SK-N-SH treated with all-trans-retinoic acid at 6 μM for 48 hours (cell line): Measurements from ENCODE around the gene PCNT.

Experiments used
- ARNTL ChIP-seq: fragments of 450-650 bp; formaldehyde crosslinking; IDR thresholded peaks from 2 replicates; pipeline ENCODE4 v1.5.0; 2020; ENCODE audit warnings: low read depth, mild to moderate bottlenecking, moderate library complexity, borderline replicate concordance
- GLIS3 ChIP-seq: fragments of 250-450 bp; sonication (Bioruptor Pico); IDR thresholded peaks from 2 replicates; pipeline ENCODE4 v1.5.0; 2020; ENCODE audit warnings: mild to moderate bottlenecking, moderate library complexity
- ISL1 ChIP-seq: fragments of 250-450 bp; sonication (Bioruptor Pico); IDR thresholded peaks from 2 replicates; pipeline ENCODE4 v2.1.2; 2022; ENCODE audit warnings: mild to moderate bottlenecking, moderate library complexity
- PPARA ChIP-seq: fragments of 250-450 bp; sonication (Bioruptor Pico); IDR thresholded peaks from 2 replicates; pipeline ENCODE4 v1.5.0; 2020; ENCODE audit warnings: mild to moderate bottlenecking, borderline replicate concordance
- SNAI2 ChIP-seq: fragments of 250-450 bp; sonication (Bioruptor Pico); IDR thresholded peaks from 2 replicates; pipeline ENCODE4 v1.5.0; 2020; ENCODE audit warnings: mild to moderate bottlenecking, moderate library complexity
- TCF4 ChIP-seq: fragments of 250-450 bp; sonication (Bioruptor Pico); IDR thresholded peaks from 2 replicates; pipeline ENCODE4 v1.8.0; 2021; ENCODE audit warnings: mild to moderate bottlenecking, moderate library complexity, borderline replicate concordance
- ZC3H10 ChIP-seq: fragments of 250-450 bp; sonication (Bioruptor Pico); IDR thresholded peaks from 2 replicates; pipeline ENCODE4 v1.5.1; 2021; ENCODE audit warnings: mild to moderate bottlenecking, moderate library complexity
- ZFP3 ChIP-seq: fragments of 250-450 bp; sonication (Bioruptor Pico); IDR thresholded peaks from 2 replicates; pipeline ENCODE4 v1.5.0; 2020; ENCODE audit warnings: mild to moderate bottlenecking, moderate library complexity
- ZFP30 ChIP-seq: fragments of 450-650 bp; formaldehyde crosslinking; IDR thresholded peaks from 2 replicates; pipeline ENCODE4 v1.5.0; 2022; ENCODE audit warnings: mild to moderate bottlenecking, moderate library complexity
- ZNF70 ChIP-seq: fragments of 450-650 bp; formaldehyde crosslinking; IDR thresholded peaks from 2 replicates; pipeline ENCODE4 v1.5.0; 2020; ENCODE audit warnings: mild to moderate bottlenecking, moderate library complexity
- TF ChIP-seq, protein P1 (sequence below): fragments of 250-450 bp; sonication (Bioruptor Pico); IDR thresholded peaks from 2 replicates; pipeline ENCODE4 v1.5.0; 2020; ENCODE audit warnings: mild to moderate bottlenecking, moderate library complexity

- peak; percentile 54; the same call in 1 of the 2 replicates for TF ChIP-seq ZFP3 (CRISPR knock-in tag)
- no peak for TF ChIP-seq ZC3H10 (CRISPR knock-in tag)
- TF ChIP-seq ZNF70 (CRISPR knock-in tag) = no peak
- no peak for TF ChIP-seq ARNTL
- no peak; the same call in 1 of the 2 replicates for TF ChIP-seq SNAI2 (CRISPR knock-in tag)
- TF ChIP-seq ZFP30 (CRISPR knock-in tag) = no peak
- no peak for TF ChIP-seq PPARA (CRISPR knock-in tag)
- no peak for TF ChIP-seq TCF4 (CRISPR knock-in tag)
- no peak for TF ChIP-seq ISL1 (CRISPR knock-in tag)
- TF ChIP-seq GLIS3 (CRISPR knock-in tag) = no peak
- TF ChIP-seq, protein P1, sequence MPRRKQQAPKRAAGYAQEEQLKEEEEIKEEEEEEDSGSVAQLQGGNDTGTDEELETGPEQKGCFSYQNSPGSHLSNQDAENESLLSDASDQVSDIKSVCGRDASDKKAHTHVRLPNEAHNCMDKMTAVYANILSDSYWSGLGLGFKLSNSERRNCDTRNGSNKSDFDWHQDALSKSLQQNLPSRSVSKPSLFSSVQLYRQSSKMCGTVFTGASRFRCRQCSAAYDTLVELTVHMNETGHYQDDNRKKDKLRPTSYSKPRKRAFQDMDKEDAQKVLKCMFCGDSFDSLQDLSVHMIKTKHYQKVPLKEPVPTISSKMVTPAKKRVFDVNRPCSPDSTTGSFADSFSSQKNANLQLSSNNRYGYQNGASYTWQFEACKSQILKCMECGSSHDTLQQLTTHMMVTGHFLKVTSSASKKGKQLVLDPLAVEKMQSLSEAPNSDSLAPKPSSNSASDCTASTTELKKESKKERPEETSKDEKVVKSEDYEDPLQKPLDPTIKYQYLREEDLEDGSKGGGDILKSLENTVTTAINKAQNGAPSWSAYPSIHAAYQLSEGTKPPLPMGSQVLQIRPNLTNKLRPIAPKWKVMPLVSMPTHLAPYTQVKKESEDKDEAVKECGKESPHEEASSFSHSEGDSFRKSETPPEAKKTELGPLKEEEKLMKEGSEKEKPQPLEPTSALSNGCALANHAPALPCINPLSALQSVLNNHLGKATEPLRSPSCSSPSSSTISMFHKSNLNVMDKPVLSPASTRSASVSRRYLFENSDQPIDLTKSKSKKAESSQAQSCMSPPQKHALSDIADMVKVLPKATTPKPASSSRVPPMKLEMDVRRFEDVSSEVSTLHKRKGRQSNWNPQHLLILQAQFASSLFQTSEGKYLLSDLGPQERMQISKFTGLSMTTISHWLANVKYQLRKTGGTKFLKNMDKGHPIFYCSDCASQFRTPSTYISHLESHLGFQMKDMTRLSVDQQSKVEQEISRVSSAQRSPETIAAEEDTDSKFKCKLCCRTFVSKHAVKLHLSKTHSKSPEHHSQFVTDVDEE = peak; percentile 76; the same call in 1 of the 2 replicates
These were observed 134.5 kb downstream of the PCNT start, which contains the start of gene DIP2A for GRCh38 chr21:46458315-46459023.
